ENCODE results near the gene HOXC4. TPM values are rescaled to one million over a fixed set of nuclear protein-coding genes. Genes with fewer than 3 reads are reported as not detected.

HOXC4 gene
- total RNA-seq, 1 donor from 2014 or later, result 67.4 TPM

DNA sequence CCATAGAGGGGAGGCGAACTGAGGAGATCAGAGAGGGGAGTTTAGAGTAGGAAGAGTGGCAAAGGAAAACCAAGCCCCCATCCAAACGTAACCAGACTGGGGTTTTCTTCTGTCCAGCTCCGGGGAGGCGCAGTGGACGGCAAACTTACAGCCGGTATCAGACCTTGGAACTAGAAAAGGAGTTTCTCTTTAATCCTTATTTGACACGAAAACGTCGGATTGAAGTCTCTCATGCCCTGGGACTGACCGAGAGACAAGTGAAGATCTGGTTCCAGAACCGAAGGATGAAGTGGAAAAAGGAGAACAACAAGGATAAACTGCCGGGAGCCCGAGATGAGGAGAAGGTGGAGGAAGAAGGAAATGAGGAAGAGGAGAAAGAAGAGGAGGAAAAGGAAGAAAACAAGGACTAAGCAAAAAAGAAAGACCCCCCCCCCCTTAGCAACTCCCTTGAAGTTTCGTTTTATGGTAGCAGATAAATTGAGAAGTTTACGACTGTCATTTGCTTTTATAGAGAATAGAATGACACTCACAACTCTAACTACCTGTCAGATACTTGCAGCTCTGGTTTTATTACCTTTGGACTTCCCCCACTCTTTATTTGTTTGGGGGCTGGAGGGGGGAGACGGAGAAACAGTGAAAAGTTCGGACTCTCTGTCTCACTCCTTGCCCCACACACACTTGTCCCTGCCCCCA lies 42.5 kb upstream of the HOXC4 start:
- Mint-ChIP-seq H3K36me3 (peaks cover 2% of the 10 kb centered on the region), H3K4me1 (peaks cover 28% of the 10 kb centered on the region), H3K27ac (no peak overlapping the region), H3K4me3 (peak overlapping the region; percentile 43), H3K9me3 (no peaks in the 10 kb centered on the region), H3K27me3 (ENCODE audit: low read depth) (peaks cover 96% of the 10 kb centered on the region)
- TF ChIP-seq, protein P1, sequence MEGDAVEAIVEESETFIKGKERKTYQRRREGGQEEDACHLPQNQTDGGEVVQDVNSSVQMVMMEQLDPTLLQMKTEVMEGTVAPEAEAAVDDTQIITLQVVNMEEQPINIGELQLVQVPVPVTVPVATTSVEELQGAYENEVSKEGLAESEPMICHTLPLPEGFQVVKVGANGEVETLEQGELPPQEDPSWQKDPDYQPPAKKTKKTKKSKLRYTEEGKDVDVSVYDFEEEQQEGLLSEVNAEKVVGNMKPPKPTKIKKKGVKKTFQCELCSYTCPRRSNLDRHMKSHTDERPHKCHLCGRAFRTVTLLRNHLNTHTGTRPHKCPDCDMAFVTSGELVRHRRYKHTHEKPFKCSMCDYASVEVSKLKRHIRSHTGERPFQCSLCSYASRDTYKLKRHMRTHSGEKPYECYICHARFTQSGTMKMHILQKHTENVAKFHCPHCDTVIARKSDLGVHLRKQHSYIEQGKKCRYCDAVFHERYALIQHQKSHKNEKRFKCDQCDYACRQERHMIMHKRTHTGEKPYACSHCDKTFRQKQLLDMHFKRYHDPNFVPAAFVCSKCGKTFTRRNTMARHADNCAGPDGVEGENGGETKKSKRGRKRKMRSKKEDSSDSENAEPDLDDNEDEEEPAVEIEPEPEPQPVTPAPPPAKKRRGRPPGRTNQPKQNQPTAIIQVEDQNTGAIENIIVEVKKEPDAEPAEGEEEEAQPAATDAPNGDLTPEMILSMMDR (IDR thresholded peaks at IDR 0.05; ENCODE audit: unreplicated experiment), result no peak
- DNase-seq (ENCODE audit: low spot score in 2 of 2, unreplicated experiment in 2 of 2), result no peak

DNA sequence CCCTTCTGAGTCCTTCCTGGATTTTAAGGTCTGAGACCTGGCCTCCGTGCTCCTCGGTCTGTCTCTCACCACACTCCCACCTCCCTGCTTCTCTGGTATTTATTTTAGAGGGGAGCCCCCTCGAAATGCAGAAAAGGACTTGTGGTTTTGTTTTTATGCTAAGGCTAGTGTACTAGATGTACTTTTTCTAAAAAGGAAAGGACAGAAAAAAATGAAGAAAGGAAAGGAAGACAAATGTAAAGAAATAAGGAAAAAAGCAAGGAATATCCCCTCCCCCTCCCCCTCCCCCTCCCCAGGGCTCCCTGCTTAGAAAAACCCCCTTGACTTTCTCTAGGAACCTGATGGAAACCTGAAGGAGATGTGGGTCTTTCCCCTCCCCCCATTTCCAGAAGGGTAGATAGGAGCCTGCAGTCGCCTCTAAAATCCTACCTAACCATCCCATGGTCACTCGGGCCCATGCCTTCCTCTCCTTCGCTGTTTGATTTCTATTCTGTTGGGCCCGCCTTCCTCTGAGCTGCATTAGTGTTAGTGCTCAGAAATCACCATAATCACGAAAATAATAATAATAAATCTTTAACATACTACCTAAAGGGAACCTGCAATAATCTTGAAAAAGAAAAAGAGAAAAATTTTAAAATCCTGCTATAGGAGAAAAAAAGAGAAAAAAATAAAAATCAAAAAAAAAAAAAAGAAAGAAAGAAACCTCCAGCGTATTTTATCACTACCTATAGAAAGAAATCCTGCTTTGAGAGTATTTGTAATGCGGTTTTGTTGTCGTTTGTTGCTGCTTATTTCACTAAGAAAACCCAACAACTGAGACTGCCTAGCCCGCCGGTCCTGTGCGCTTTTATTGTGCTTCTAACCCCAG lies 41.7 kb upstream of the HOXC4 start:
- H3K9me3 Mint-ChIP-seq, result no peaks in the 10 kb centered on the region
- peaks cover 27% of the 10 kb centered on the region for H3K4me1 Mint-ChIP-seq
- H3K4me3 Mint-ChIP-seq, result peak overlapping the region; percentile 43
- peaks cover 2% of the 10 kb centered on the region for H3K36me3 Mint-ChIP-seq
- TF ChIP-seq, protein P1 (IDR thresholded peaks at IDR 0.05; ENCODE audit: unreplicated experiment), result no peak
- H3K27ac Mint-ChIP-seq, result no peak overlapping the region
- DNase-seq (ENCODE audit: low spot score in 2 of 2, unreplicated experiment in 2 of 2), result no peak
- H3K27me3 Mint-ChIP-seq (ENCODE audit: low read depth), result peaks cover 94% of the 10 kb centered on the region

DNA sequence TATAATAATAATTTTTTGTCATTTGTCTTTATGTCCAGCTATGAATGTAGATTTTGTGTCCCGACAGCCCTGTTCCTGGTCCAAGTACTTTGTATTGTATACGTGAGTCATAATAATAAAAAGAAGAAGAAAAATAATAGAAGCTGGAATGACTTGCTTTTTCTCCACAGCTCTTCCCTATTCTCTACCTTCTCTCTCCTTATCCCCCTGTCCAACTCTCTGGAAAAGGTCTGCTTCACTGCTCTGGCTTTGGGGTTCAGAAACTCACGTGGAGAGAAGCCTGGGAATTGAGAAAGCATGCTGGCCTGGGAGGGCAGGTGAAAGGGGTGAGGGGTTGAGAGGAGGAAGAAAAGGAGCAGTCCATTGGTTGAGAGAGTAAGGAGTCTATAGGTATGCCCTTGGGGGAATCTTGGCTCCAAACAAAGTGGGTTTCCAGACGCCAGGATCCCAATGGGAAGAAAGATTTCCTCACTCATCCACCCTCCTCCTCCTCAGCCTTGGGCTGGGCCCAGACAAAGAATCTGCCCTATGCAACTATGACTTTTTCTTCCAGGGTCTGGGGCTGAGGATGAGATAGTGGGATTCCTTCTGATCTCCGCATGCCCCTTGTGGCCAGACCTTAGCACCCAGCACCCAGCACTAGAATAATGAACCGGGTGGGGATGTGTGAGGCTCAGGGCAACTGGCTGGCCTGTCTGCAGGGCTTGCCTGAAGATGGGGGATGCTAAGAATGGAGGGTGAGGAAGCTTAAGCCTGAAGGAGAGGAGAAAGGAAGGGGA lies 40.8 kb upstream of the HOXC4 start:
- Mint-ChIP-seq H3K27me3 (ENCODE audit: low read depth) (peaks cover 92% of the 10 kb centered on the region), H3K36me3 (peaks cover 2% of the 10 kb centered on the region), H3K4me3 (no peak overlapping the region), H3K4me1 (peaks cover 33% of the 10 kb centered on the region), H3K9me3 (no peaks in the 10 kb centered on the region), H3K27ac (peak overlapping the region; percentile 51)
- TF ChIP-seq, protein P1 (IDR thresholded peaks at IDR 0.05; ENCODE audit: unreplicated experiment), result no peak
- DNase-seq (ENCODE audit: low spot score in 2 of 2, unreplicated experiment in 2 of 2), result no peak

DNA sequence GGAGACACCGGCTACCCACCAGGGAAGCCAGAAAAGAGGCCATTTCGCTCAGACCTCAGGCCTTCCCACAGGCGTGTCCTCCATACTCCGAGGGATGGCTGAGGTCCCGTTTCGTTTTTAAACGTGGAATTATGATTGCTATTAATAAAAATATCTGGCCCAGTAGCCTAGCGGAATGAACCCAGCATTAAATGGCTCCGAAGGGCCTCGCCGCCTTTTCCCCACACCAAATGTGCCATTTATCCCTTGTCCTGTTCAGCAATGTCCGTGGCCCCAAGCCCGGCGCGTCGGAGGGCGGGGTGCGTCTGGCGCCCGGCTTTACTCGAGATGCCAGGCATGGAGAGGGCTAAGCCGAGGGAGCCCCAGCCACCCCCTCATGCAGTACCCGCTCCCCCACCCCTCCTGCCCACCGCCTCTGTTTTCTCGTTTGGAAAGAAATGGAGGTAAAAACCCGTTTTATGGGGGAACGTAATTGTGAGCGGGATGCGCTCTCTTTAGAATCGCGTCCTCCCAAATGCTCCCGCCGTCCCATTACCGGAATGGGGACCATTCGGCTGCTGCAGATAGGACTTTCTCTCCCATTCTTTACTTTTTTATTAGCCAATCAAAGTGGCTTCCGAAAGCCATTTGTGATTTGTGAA lies 39.1 kb upstream of the HOXC4 start:
- Mint-ChIP-seq H3K4me3 (peak overlapping the region; percentile 28), H3K36me3 (peaks cover 2% of the 10 kb centered on the region), H3K27ac (peak overlapping the region; percentile 39), H3K9me3 (no peaks in the 10 kb centered on the region), H3K27me3 (ENCODE audit: low read depth) (peaks cover 87% of the 10 kb centered on the region), H3K4me1 (peaks cover 36% of the 10 kb centered on the region)
- TF ChIP-seq, protein P1 (IDR thresholded peaks at IDR 0.05; ENCODE audit: unreplicated experiment), result no peak
- DNase-seq (ENCODE audit: low spot score in 2 of 2, unreplicated experiment in 2 of 2), result no peak

All from mesothelial cell of epicardium (in vitro differentiated cells).